IMR-90 (cell line): ENCODE measurements around the gene SOST. TPM values are rescaled to one million over a fixed set of nuclear protein-coding genes. Genes with fewer than 3 reads are reported as not detected.

ENCODE experiments used
- ATAC-seq: fragments of 200-7000 bp; cut with Tn5 transposase; 2 replicates; pipeline ENCODE4 v1.9.1; 2020; ENCODE audit warnings: low read depth, mild to moderate bottlenecking, moderate library complexity
- BruUV-seq: library from RNA; stranded (reverse); fragments of 400-500 nt; replicated peaks from 2 replicates; lab custom pipeline; 2021; lab: Mats Ljungman, UMichigan
- CTCF ChIA-PET: fragments of 300-600 bp; formaldehyde crosslinking; extraction: SDS; loops from one replicate; lab custom pipeline; 2021; ENCODE audit warnings: antibody characterized with exemption; lab: Yijun Ruan, JAX
- POLR2A ChIA-PET: fragments of 300-600 bp; sonication (Branson Sonifier 250); formaldehyde crosslinking; loops from one replicate; lab custom pipeline; 2022; ENCODE audit warnings: antibody characterized with exemption; ENCODE audit not compliant: unreplicated experiment; lab: Charles Lee
- DNase-seq: peaks from one replicate; pipeline ENCODE4 v3.0.0; 2013
- H2AFZ ChIP-seq: replicated peaks from 2 replicates; pipeline ENCODE3; 2013; ENCODE audit warnings: low read length, mild to moderate bottlenecking; ENCODE audit not compliant: poor library complexity
- H2AK5ac ChIP-seq: 2 replicates; pipeline ENCODE4 v1.6.1; 2013; ENCODE audit warnings: low read depth, low read length, inconsistent platforms
- H2AK9ac ChIP-seq: replicated peaks from 2 replicates; pipeline ENCODE3; 2013; ENCODE audit warnings: mild to moderate bottlenecking, low read depth, low read length, moderate library complexity; ENCODE audit not compliant: poor library complexity
- H2BK120ac ChIP-seq: 2 replicates; pipeline ENCODE4 v1.6.1; 2013; ENCODE audit warnings: low read depth, low read length, inconsistent platforms
- H2BK15ac ChIP-seq: 3 replicates; pipeline ENCODE4 v1.6.1; 2013; ENCODE audit warnings: low read depth, low read length, inconsistent platforms
- H2BK20ac ChIP-seq: 2 replicates; pipeline ENCODE4 v1.6.1; 2013; ENCODE audit warnings: low read depth, mild to moderate bottlenecking, inconsistent platforms, low read length, moderate library complexity
- H2BK5ac ChIP-seq: 2 replicates; pipeline ENCODE4 v1.6.1; 2013; ENCODE audit warnings: mild to moderate bottlenecking, low read depth, low read length, inconsistent platforms; ENCODE audit not compliant: poor library complexity, severe bottlenecking
- H3K14ac ChIP-seq: replicated peaks from 2 replicates; pipeline ENCODE4 v1.6.1; 2013; ENCODE audit warnings: low read depth, low read length, inconsistent platforms
- H3K18ac ChIP-seq: 2 replicates; pipeline ENCODE4 v1.6.1; 2013; ENCODE audit warnings: low read depth, low read length, control low read depth
- H3K23ac ChIP-seq: 2 replicates; pipeline ENCODE4 v1.6.1; 2013; ENCODE audit warnings: low read depth, low read length, inconsistent platforms
- H3K27ac ChIP-seq: 2 replicates; pipeline ENCODE4 v1.5.1; 2013; ENCODE audit warnings: mild to moderate bottlenecking, control low read depth, low read length; ENCODE audit not compliant: insufficient read depth
- H3K27me3 ChIP-seq: 2 replicates; pipeline ENCODE4 v1.6.1; 2013; ENCODE audit warnings: low read length; ENCODE audit not compliant: control insufficient read depth, insufficient read depth
- H3K36me3 ChIP-seq: 2 replicates; pipeline ENCODE4 v1.6.1; 2013; ENCODE audit warnings: low read length, mixed read lengths; ENCODE audit not compliant: control insufficient read depth, insufficient read depth
- H3K4ac ChIP-seq: 2 replicates; pipeline ENCODE4 v1.6.1; 2013; ENCODE audit warnings: low read depth, low read length, inconsistent platforms
- H3K4me1 ChIP-seq: 2 replicates; pipeline ENCODE4 v1.6.1; 2013; ENCODE audit warnings: low read length, mixed read lengths; ENCODE audit not compliant: control insufficient read depth, insufficient read depth
- H3K4me2 ChIP-seq: 2 replicates; pipeline ENCODE4 v1.6.1; 2013; ENCODE audit warnings: low read depth, mild to moderate bottlenecking, control low read depth, low read length, moderate library complexity
- H3K4me3 ChIP-seq: 2 replicates; pipeline ENCODE4 v1.5.1; 2013; ENCODE audit warnings: low read depth, mild to moderate bottlenecking, control low read depth, low read length, moderate library complexity; ENCODE audit not compliant: insufficient read depth
- H3K56ac ChIP-seq: 2 replicates; pipeline ENCODE4 v1.6.1; 2013; ENCODE audit warnings: low read length, inconsistent platforms; ENCODE audit not compliant: insufficient read depth; ENCODE audit errors: extremely low read depth
- H3K79me1 ChIP-seq, 2 experiments: 2 replicates each; pipeline ENCODE4 v1.6.1; 2013; ENCODE audit warnings: low read length in 2 of 2, inconsistent platforms in 1 of 2, low read depth in 1 of 2
- H3K9ac ChIP-seq: 2 replicates; pipeline ENCODE4 v1.6.1; 2013; ENCODE audit warnings: low read depth, low read length, control low read depth
- H3K9me1 ChIP-seq: 2 replicates; pipeline ENCODE4 v1.6.1; 2013; ENCODE audit warnings: low read length, inconsistent platforms; ENCODE audit not compliant: insufficient read depth
- H3K9me3 ChIP-seq: 2 replicates; pipeline ENCODE4 v1.6.1; 2013; ENCODE audit warnings: low read length; ENCODE audit not compliant: control insufficient read depth, insufficient read depth
- H4K20me1 ChIP-seq: 2 replicates; pipeline ENCODE4 v1.6.1; 2013; ENCODE audit warnings: low read length, inconsistent platforms; ENCODE audit not compliant: insufficient read depth
- H4K5ac ChIP-seq: 2 replicates; pipeline ENCODE4 v1.6.1; 2013; ENCODE audit warnings: mild to moderate bottlenecking, low read depth, low read length, control low read depth
- H4K8ac ChIP-seq, 2 experiments: 2 replicates each; pipeline ENCODE4 v1.6.1; 2013; ENCODE audit warnings: low read depth in 2 of 2, low read length in 2 of 2, control low read depth in 1 of 2, inconsistent platforms in 1 of 2
- H4K91ac ChIP-seq: 2 replicates; pipeline ENCODE4 v1.6.1; 2013; ENCODE audit warnings: low read depth, low read length, inconsistent platforms; ENCODE audit not compliant: insufficient read depth
- CHD1 ChIP-seq: IDR thresholded peaks from 2 replicates; pipeline ENCODE4 v1.6.1; 2012; ENCODE audit warnings: low read depth, low read length, improper control_type of control experiment
- ELK1 ChIP-seq: fragments of 150-350 bp; IDR thresholded peaks from 2 replicates; pipeline ENCODE4 v1.6.1; 2016; ENCODE audit warnings: low read depth, mild to moderate bottlenecking, low read length, moderate library complexity, borderline replicate concordance
- FOS ChIP-seq: fragments of 150-350 bp; IDR thresholded peaks from 2 replicates; pipeline ENCODE4 v1.6.1; 2016; ENCODE audit warnings: low read depth, low read length
- MAFK ChIP-seq: IDR thresholded peaks from 2 replicates; pipeline ENCODE4 v1.6.1; 2012; ENCODE audit warnings: low read depth, low read length, improper control_type of control experiment
- MAZ ChIP-seq: IDR thresholded peaks from 2 replicates; pipeline ENCODE4 v1.6.1; 2012; ENCODE audit warnings: low read depth, mild to moderate bottlenecking, low read length, improper control_type of control experiment, moderate library complexity, borderline replicate concordance
- MXI1 ChIP-seq: IDR thresholded peaks from 2 replicates; pipeline ENCODE4 v1.6.1; 2012; ENCODE audit warnings: low read depth, mild to moderate bottlenecking, low read length, moderate library complexity, borderline replicate concordance
- NFE2L2 ChIP-seq: fragments of 150-350 bp; IDR thresholded peaks from 2 replicates; pipeline ENCODE4 v1.6.1; 2016; ENCODE audit warnings: low read depth, mild to moderate bottlenecking, low read length
- POLR2A ChIP-seq: IDR thresholded peaks from 2 replicates; pipeline ENCODE4 v1.6.1; 2012; ENCODE audit warnings: mild to moderate bottlenecking, low read depth, low read length
- RAD21 ChIP-seq: IDR thresholded peaks from 2 replicates; pipeline ENCODE4 v1.6.1; 2012; ENCODE audit warnings: low read length, improper control_type of control experiment
- RCOR1 ChIP-seq: IDR thresholded peaks from 2 replicates; pipeline ENCODE4 v1.6.1; 2012; ENCODE audit warnings: mild to moderate bottlenecking, low read length, improper control_type of control experiment; ENCODE audit not compliant: insufficient replicate concordance
- RFX5 ChIP-seq: IDR thresholded peaks from 2 replicates; pipeline ENCODE4 v1.8.0; 2012; ENCODE audit warnings: low read depth, mild to moderate bottlenecking, low read length, moderate library complexity
- SMC3 ChIP-seq: fragments of 150-350 bp; IDR thresholded peaks from 2 replicates; pipeline ENCODE4 v1.6.1; 2016; ENCODE audit warnings: low read depth, mild to moderate bottlenecking, antibody characterized with exemption, low read length, moderate library complexity
- WGBS, 2 experiments: methylation state at CpG; one replicate each; pipeline versions ENCODE4 v1.1.5 to v1.1.7; 2013; ENCODE audit warnings: missing lambda C conversion rate in 2 of 2; ENCODE audit not compliant: insufficient read length in 1 of 2; ENCODE audit errors: extremely low coverage in 2 of 2; 5-methylcytosine and 5-hydroxymethylcytosine counted together
- dilution Hi-C: fragments of 300-500 bp; cut with HindIII; formaldehyde crosslinking; loops from one replicate; pipeline ENCODE4 v1.14.3; 2018; ENCODE audit warnings: low sequenced_read_pairs; ENCODE audit not compliant: unreplicated experiment
- in situ Hi-C: fragments of 300-500 bp; cut with MboI; formaldehyde crosslinking; loops from 3 replicates; pipeline ENCODE4 v1.14.3; 2019; ENCODE audit warnings: low sequenced_read_pairs, inconsistent platforms, mixed read lengths
- intact Hi-C: fragments of 100-400 bp; cut with micrococcal nuclease; formaldehyde crosslinking; loops from 2 replicates; pipeline ENCODE4 v1.10.0; 2022
- polyA plus RNA-seq, 3 experiments: library from polyadenylated mRNA; depleted of rRNA; stranded (reverse); fragments of >200 nt; gene quantifications; 2 replicates each; pipeline ENCODE4 v1.2.3, GENCODE V29; 2012; ENCODE audit warnings: low replicate concordance in 1 of 3
- total RNA-seq: library from RNA; depleted of rRNA; stranded (reverse); fragments of >200 nt; gene quantifications from 2 replicates; pipeline ENCODE4 v1.2.3, GENCODE V29; 2012
- TF ChIP-seq, protein P1 (sequence below): conservative IDR thresholded peaks from 2 replicates; pipeline ENCODE4 v1.5.1; 2012; ENCODE audit warnings: mild to moderate bottlenecking, low read depth, low read length, improper control_type of control experiment
- TF ChIP-seq, protein P2 (sequence below): fragments of 150-350 bp; IDR thresholded peaks from 2 replicates; pipeline ENCODE4 v1.6.1; 2017; ENCODE audit warnings: mild to moderate bottlenecking, antibody characterized with exemption, low read length, low read depth

SOST gene
- total and polyA plus RNA-seq, 2 of the 4 experiments (the other 2 are of a cell fraction) = not detected

DNA sequence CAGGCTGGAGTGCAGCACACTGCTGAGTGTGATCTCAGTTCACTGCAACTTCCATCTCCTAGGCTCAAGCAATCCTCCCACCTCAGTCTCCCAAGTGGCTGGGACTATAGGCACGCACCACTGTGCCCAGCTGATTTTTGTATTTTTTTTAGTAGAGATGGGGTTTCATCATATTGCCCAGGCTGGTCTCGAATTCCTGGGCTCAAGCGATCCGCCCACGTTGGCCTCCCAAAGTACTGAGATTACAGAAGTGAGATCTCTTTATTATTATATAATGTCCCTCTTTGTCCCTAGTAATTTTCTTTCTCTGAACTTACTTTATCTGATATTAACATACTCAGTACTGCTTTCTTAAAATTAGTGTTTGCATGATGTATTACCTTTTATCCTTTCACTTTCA lies 29.9 kb upstream of the SOST start:
- Histone ChIP-seq H3K9ac (no peak overlapping the region), H3K27me3 (no peaks in the 10 kb centered on the region), H3K23ac (no peak overlapping the region), H3K14ac (no peak overlapping the region), H3K4me2 (no peak overlapping the region), H2BK20ac (no peak overlapping the region), H3K18ac (no peak overlapping the region), H4K91ac (no peak overlapping the region), H2BK15ac (no peak overlapping the region), H2BK5ac (no peak overlapping the region), H4K8ac (no peak overlapping the region), H4K5ac (no peak overlapping the region), H3K4ac (no peak overlapping the region), H2AK5ac (no peak overlapping the region), H2AFZ (no peak overlapping the region), H3K79me1 (no peaks in the 10 kb centered on the region), H3K9me1 (peaks cover 7% of the 10 kb centered on the region), H3K27ac (no peak overlapping the region), H2BK120ac (no peak overlapping the region), H3K56ac (no peak overlapping the region), H3K4me3 (no peak overlapping the region), H2AK9ac (no peak overlapping the region), H4K20me1 (no peaks in the 10 kb centered on the region; the same call in 1 of the 2 replicates), H3K9me3 (no peaks in the 10 kb centered on the region), H3K4me1 (peaks cover 5% of the 10 kb centered on the region), H3K36me3 (no peaks in the 10 kb centered on the region)
- CTCF ChIA-PET = no interaction called here
- DNase-seq (no peak), ATAC-seq (no peak)
- dilution Hi-C loops (no loop called here), intact Hi-C loops (no loop called here), in situ Hi-C loops (no loop called here)
- BruUV-seq = no TSS peak
- POLR2A ChIA-PET = no interaction called here
- TF ChIP-seq RCOR1 = no peak
- TF ChIP-seq, protein P1, sequence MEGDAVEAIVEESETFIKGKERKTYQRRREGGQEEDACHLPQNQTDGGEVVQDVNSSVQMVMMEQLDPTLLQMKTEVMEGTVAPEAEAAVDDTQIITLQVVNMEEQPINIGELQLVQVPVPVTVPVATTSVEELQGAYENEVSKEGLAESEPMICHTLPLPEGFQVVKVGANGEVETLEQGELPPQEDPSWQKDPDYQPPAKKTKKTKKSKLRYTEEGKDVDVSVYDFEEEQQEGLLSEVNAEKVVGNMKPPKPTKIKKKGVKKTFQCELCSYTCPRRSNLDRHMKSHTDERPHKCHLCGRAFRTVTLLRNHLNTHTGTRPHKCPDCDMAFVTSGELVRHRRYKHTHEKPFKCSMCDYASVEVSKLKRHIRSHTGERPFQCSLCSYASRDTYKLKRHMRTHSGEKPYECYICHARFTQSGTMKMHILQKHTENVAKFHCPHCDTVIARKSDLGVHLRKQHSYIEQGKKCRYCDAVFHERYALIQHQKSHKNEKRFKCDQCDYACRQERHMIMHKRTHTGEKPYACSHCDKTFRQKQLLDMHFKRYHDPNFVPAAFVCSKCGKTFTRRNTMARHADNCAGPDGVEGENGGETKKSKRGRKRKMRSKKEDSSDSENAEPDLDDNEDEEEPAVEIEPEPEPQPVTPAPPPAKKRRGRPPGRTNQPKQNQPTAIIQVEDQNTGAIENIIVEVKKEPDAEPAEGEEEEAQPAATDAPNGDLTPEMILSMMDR = no peak
- TF ChIP-seq SMC3 = no peak
- TF ChIP-seq FOS = no peak
- TF ChIP-seq, protein P2, sequence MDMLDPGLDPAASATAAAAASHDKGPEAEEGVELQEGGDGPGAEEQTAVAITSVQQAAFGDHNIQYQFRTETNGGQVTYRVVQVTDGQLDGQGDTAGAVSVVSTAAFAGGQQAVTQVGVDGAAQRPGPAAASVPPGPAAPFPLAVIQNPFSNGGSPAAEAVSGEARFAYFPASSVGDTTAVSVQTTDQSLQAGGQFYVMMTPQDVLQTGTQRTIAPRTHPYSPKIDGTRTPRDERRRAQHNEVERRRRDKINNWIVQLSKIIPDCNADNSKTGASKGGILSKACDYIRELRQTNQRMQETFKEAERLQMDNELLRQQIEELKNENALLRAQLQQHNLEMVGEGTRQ = no peak
- TF ChIP-seq MXI1 = no peak
- TF ChIP-seq MAFK = no peak
- TF ChIP-seq NFE2L2 = no peak
- no peak for TF ChIP-seq RAD21
- no peak for TF ChIP-seq ELK1
- no peak for TF ChIP-seq MAZ
- TF ChIP-seq POLR2A = no peak
- no peak for TF ChIP-seq RFX5
- no peak for TF ChIP-seq CHD1
- no CpG with 5 or more reads among the region's 5 CpGs for whole genome bisulfite sequencing, 2 experiments
